HG03575 (cell line): ENCODE measurements around the gene GRAMD1C.

Source experiments
- ATAC-seq: cut with Tn5 transposase; IDR thresholded peaks from one replicate; pipeline ENCODE4 v1.9.1; 2021; ENCODE audit not compliant: unreplicated experiment, insufficient number of reproducible peaks, low FRiP score; ENCODE audit errors: extremely low read depth

GRAMD1C gene

GRCh38 chr3:113838631-113839209 lies at the start of gene GRAMD1C:
Gene GRAMD1C (plus strand): TSS chr3:113838788. CDS start chr3:113838910, 122 bp downstream.
- ATAC-seq = peak; percentile 76

GRCh38 chr3:113791381-113791780 lies 47.2 kb upstream of the GRAMD1C start:
- no peak for ATAC-seq

DNA sequence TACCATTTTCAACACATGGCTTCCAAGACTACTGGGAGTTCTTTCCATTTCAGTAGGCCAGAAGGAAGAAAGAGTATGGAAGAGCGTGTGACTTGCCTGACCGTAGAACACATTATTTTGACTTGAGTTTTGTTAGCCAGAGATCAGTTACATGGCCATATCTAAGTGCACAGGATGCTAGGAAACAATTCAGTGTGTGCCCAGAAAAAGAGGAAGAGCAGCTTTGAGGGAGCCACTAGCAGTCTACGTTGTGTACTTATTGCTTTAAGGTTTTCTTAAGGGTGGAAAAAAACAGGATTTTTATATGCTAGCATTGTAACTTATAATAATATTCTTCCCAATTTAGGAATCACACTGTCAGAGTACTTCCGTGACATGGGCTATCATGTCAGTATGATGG lies 44.1 kb upstream of the GRAMD1C start:
- no peak for ATAC-seq

DNA sequence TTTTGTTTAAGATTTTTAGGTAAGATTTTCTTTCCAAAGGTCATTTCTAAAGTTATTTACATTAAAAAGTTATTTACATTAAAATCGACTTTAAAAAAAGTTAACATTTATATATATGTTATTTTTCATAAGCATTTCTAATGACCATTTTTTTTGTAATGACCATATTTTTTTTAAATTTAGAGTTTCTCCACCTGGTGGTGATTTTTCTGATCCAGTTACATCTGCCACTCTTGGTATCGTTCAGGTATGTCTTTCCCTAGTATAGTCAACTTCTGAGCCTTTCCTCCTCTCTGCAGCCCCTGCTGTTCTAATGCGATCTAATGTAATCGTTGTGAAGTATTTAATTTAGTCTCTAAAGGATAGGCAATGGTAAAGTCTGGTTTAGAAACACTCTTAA lies 42.9 kb upstream of the GRAMD1C start:
- no peak for ATAC-seq

DNA sequence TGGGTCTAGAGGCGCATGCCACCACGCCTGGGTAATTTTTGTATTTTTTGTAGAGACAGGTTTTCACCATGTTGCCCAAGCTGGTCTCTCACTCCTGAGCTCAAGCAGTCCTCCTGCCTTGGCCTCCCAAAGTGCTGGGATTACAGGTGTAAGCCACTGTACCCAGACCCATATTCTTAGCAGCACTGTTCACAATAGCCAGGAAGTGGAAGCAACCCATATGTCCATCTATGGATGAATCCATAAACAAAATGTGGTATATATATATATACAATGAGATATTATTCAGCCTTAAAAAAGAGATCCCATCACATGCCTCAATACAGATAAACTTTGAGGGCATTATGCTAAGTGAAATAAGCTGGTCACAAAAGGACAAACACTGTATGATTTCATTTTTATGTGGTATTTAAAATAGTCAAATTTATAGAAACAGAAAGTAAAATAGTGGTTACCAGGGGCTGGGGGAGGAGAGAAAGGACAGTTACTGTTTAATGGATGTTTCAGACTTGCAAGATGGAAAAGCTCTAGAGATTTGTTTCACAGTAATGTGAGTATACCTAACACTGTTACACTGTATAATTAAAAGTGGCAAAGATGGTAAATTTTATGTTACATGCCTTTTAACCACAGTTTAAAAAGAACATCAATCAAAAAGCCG lies 35.7 kb upstream of the GRAMD1C start:
- no peak for ATAC-seq

- no peak for ATAC-seq
Observed at GRCh38 chr3:113804661-113805060, 33.9 kb upstream of the GRAMD1C start.

DNA sequence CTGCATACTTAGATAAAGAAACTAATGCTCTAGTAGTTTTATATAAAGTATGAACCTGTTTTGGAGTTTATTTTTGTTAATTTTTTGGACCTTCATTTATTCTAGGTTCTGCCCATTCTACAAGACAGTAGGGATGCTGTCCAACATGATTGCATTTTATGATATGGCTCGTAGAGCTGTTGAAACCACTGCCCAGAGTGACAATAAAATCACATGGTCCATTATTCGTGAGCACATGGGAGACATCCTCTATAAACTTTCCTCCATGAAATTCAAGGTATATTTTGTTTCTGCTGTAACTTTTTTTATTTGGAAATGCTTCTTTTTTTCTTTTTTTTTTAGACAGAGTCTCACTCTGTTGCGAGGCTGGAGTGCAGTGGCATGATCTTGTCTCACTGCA lies 33.3 kb upstream of the GRAMD1C start:
- no peak for ATAC-seq

GRCh38 chr3:113812854-113813253 lies 25.7 kb upstream of the GRAMD1C start:
- ATAC-seq = no peak

- ATAC-seq = no peak
Observed at GRCh38 chr3:113819866-113820265, 18.7 kb upstream of the GRAMD1C start.

- ATAC-seq = peak; percentile 62
Observed at GRCh38 chr3:113825090-113825489, 13.5 kb upstream of the GRAMD1C start.

DNA sequence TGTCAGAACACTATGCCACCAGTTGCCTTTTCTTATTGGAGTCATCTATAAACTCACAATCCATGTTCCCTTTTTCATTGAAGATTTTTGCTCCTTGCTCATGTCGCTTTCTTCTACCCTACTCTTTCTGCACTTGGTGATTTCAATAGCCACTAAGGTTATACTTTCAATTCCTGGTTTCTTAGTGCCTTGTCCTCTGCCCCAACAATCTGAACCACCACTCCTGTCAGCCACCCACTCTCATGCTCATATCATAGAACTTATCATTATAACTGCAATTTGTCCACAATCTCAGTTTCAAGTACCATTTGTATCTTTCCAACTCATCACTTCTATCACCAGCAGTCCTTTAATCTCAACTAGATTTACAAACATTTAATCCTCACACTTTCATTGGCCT lies 10.0 kb upstream of the GRAMD1C start:
- no peak for ATAC-seq

GRCh38 chr3:113829576-113830354 lies 8.8 kb upstream of the GRAMD1C start:
- no peak for ATAC-seq

DNA sequence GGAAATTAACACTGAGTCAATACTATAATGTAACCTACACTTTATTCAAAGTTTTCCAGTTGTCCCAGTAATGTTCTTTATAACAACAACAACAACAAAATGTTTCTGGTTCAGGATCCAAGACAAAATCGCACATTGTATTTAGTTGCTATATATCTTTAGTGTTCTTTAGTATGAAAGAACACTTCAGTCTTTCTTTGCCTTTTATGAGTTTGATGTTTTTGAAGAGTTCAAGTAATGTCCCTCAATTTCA lies 7.6 kb upstream of the GRAMD1C start:
- ATAC-seq = no peak

DNA sequence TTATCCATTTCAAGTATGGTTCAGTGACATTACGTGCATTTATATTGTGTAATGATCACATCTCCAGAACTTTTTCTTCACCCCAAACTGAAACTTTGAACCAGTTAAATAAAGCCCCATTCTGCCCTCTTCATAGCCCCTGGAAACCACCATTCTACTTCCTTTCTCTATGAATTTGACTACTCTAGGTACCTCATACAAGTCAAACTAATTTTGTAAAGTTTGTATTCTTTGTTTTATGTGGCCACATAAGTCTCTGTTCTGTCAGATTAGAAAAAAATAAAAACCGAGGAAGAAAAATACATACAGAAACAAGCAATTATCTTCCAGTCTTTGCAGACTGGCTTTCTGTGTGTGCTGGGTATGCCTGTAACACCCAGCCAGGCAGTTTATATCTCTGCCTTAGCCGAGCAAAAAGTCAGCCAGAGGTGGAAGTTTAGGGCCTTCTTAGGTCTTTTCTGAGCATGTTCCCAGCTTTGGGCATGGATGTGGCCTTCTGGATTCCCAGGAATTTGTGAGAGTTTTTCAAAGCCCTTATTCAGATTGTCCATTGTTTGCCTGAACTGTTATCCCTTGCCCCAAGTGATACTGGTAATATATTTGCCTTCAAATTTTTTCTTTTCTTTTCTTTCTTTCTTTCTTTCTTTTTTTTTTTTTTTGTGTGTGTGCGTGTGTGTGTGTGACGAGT lies 6.0 kb upstream of the GRAMD1C start:
- ATAC-seq = peak; percentile 37

DNA sequence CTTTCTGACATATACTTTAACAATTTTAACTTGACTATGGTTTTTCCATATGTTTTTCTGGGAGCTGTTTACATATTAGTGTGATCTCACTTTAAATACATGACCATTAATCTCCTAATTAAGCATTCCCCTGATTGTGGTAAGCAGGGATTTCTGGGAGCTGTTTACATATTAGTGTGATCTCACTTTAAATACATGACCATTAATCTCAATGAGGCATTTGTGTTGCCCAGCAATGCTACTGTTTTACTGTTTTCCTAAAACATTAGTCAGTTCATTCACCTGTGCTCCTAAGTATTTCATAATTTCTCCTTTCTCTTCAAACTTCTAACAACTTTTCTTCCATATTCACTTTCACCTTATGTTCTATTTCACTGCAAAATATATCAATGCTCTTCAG lies 3.6 kb upstream of the GRAMD1C start:
- no peak for ATAC-seq

- ATAC-seq = no peak
Observed at GRCh38 chr3:113839551-113839950, 963 bp downstream of the GRAMD1C start.

GRCh38 chr3:113844622-113845222 lies 6.1 kb downstream of the GRAMD1C start:
- ATAC-seq = no peak

GRCh38 chr3:113847247-113847646 lies 8.7 kb downstream of the GRAMD1C start:
- ATAC-seq = no peak

DNA sequence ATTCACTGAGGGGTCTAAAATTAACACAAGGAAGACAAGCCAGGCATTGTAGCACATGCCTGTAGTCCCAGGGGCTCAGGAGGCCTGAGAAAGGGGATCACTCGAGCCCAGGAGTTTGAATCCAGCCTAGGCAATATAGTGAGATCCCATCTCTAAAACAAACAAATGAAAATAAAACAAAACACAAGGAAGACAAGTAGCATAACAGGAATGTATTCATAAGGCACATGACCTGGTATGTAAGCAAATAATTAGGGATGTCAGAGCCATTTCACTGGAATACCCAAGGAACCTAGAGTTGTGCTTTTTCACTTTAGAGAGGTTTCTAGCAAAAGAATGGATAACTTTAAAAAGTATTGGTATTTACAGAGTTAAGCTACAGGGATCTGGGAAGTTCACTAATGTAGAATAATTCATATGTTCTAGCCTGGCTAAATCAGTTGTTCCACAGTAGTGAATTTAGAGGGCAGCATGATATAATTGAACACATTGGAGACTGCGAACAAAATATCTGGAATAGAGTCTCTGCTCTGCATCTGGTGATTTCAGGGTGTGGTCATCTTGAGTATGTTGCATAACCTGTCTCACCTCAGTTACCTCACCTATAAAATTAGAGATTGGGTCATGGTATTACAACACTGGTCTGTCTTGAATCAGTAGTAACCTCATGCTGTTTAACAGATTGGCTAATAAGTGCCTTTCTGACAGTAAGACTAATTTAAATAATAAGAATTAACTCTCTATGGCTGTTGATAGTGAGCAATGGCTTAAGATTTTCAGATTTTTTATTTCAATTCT lies 9.3 kb downstream of the GRAMD1C start:
- ATAC-seq = no peak
